H9 (cell line): ENCODE results near the gene SARS1. TPM values are rescaled to one million over a fixed set of nuclear protein-coding genes. Genes with fewer than 3 reads are reported as not detected.

Source experiments
- DNase-seq: peaks from one replicate; pipeline ENCODE4 v3.0.0-alpha.2; 2017
- H2AFZ ChIP-seq: one replicate; pipeline ENCODE4 v1.6.1; 2013; ENCODE audit warnings: mild to moderate bottlenecking, low read length, control low read depth, moderate library complexity
- H2AK5ac ChIP-seq: 2 replicates; pipeline ENCODE4 v1.6.1; 2013; ENCODE audit warnings: low read length, control low read depth, mixed read lengths; ENCODE audit not compliant: insufficient read length
- H2BK120ac ChIP-seq: one replicate; pipeline ENCODE4 v1.6.1; 2013; ENCODE audit warnings: low read depth, mild to moderate bottlenecking, low read length, control low read depth, inconsistent platforms; ENCODE audit not compliant: poor library complexity, severe bottlenecking
- H2BK12ac ChIP-seq: 2 replicates; pipeline ENCODE4 v1.6.1; 2013; ENCODE audit warnings: low read length, control low read depth, mixed read lengths, low read depth; ENCODE audit not compliant: insufficient read length
- H2BK15ac ChIP-seq: 2 replicates; pipeline ENCODE4 v1.6.1; 2013; ENCODE audit warnings: low read depth, low read length, control low read depth
- H2BK20ac ChIP-seq: one replicate; pipeline ENCODE4 v1.6.1; 2013; ENCODE audit warnings: low read depth, mild to moderate bottlenecking, low read length, control low read depth, inconsistent platforms; ENCODE audit not compliant: poor library complexity, severe bottlenecking
- H2BK5ac ChIP-seq: 2 replicates; pipeline ENCODE4 v1.6.1; 2013; ENCODE audit warnings: low read length, control low read depth, mixed read lengths; ENCODE audit not compliant: insufficient read length
- H3K14ac ChIP-seq: 2 replicates; pipeline ENCODE4 v1.6.1; 2013; ENCODE audit warnings: low read length, control low read depth; ENCODE audit not compliant: insufficient read depth
- H3K18ac ChIP-seq: 2 replicates; pipeline ENCODE4 v1.6.1; 2013; ENCODE audit warnings: low read depth, mild to moderate bottlenecking, mixed read lengths, low read length, control low read depth; ENCODE audit not compliant: insufficient read length
- H3K23ac ChIP-seq: 2 replicates; pipeline ENCODE4 v1.6.1; 2013; ENCODE audit warnings: low read length, control low read depth, mixed read lengths, low read depth; ENCODE audit not compliant: insufficient read length
- H3K23me2 ChIP-seq: 2 replicates; pipeline ENCODE4 v1.6.1; 2013; ENCODE audit warnings: low read depth, mild to moderate bottlenecking, mixed read lengths, low read length, control low read depth; ENCODE audit not compliant: insufficient read length, poor library complexity, severe bottlenecking
- H3K27ac ChIP-seq: 2 replicates; pipeline ENCODE4 v1.5.1; 2013; ENCODE audit warnings: low read length, control low read depth, mixed read lengths, low read depth; ENCODE audit not compliant: insufficient read length
- H3K27me3 ChIP-seq: 2 replicates; pipeline ENCODE4 v1.6.1; 2013; ENCODE audit warnings: low read length, control low read depth, inconsistent platforms; ENCODE audit not compliant: insufficient read depth
- H3K4ac ChIP-seq: 2 replicates; pipeline ENCODE4 v1.6.1; 2013; ENCODE audit warnings: low read depth, mild to moderate bottlenecking, control low read depth, inconsistent platforms, low read length, moderate library complexity
- H3K4me1 ChIP-seq: 2 replicates; pipeline ENCODE4 v1.6.1; 2013; ENCODE audit warnings: low read length, control low read depth, inconsistent platforms; ENCODE audit not compliant: insufficient read depth
- H3K4me2 ChIP-seq: 2 replicates; pipeline ENCODE4 v1.6.1; 2013; ENCODE audit warnings: low read length, control low read depth, mixed read lengths; ENCODE audit not compliant: insufficient read length, insufficient read depth
- H3K56ac ChIP-seq: 2 replicates; pipeline ENCODE4 v1.6.1; 2013; ENCODE audit warnings: low read depth, mild to moderate bottlenecking, mixed read lengths, low read length, control low read depth; ENCODE audit not compliant: insufficient read length
- H3K79me1 ChIP-seq: 2 replicates; pipeline ENCODE4 v1.6.1; 2013; ENCODE audit warnings: low read depth, mild to moderate bottlenecking, moderate library complexity, low read length, control low read depth, inconsistent platforms; ENCODE audit not compliant: insufficient read depth, poor library complexity, severe bottlenecking
- H3K79me2 ChIP-seq: 2 replicates; pipeline ENCODE4 v1.6.1; 2013; ENCODE audit warnings: low read length, control low read depth, inconsistent platforms; ENCODE audit not compliant: insufficient read depth
- H3K9ac ChIP-seq: 2 replicates; pipeline ENCODE4 v1.6.1; 2013; ENCODE audit warnings: low read length, control low read depth, mixed read lengths; ENCODE audit not compliant: insufficient read length; ENCODE audit errors: extremely low read depth
- H3K9me3 ChIP-seq: one replicate; pipeline ENCODE4 v1.6.1; 2013; ENCODE audit warnings: low read depth, low read length, inconsistent platforms; ENCODE audit not compliant: control insufficient read depth
- H3T11ph ChIP-seq: one replicate; pipeline ENCODE4 v1.6.1; 2013; ENCODE audit warnings: mild to moderate bottlenecking, low read length, control low read depth, inconsistent platforms
- H4K20me1 ChIP-seq: one replicate; pipeline ENCODE4 v1.6.1; 2013; ENCODE audit not compliant: control insufficient read depth, insufficient read length, insufficient read depth
- H4K5ac ChIP-seq: 2 replicates; pipeline ENCODE4 v1.6.1; 2013; ENCODE audit warnings: low read depth, mild to moderate bottlenecking, mixed read lengths, low read length, control low read depth; ENCODE audit not compliant: insufficient read length
- H4K8ac ChIP-seq: replicated peaks from 2 replicates; pipeline ENCODE4 v1.6.1; 2013; ENCODE audit warnings: low read length, control low read depth, mixed read lengths, low read depth; ENCODE audit not compliant: insufficient read length
- H4K91ac ChIP-seq: 2 replicates; pipeline ENCODE4 v1.6.1; 2013; ENCODE audit warnings: low read depth, mild to moderate bottlenecking, moderate library complexity, mixed read lengths, low read length, control low read depth; ENCODE audit not compliant: insufficient read length
- H3K27ac Mint-ChIP-seq, 3 experiments: 2 replicates in 2 of 3; 3 replicates in 1 of 3; pipeline ENCODE4 v1.8.0; 2020 to 2021; ENCODE audit warnings: mixed read lengths in 3 of 3, mild to moderate bottlenecking in 1 of 3, moderate library complexity in 1 of 3
- H3K27me3 Mint-ChIP-seq: 2 replicates; pipeline ENCODE4 v1.8.0; 2021; ENCODE audit warnings: low read depth, mild to moderate bottlenecking, moderate library complexity, mixed read lengths
- H3K36me3 Mint-ChIP-seq, 3 experiments: 2 replicates in 2 of 3; 3 replicates in 1 of 3; pipeline ENCODE4 v1.8.0; 2020 to 2021; ENCODE audit warnings: low read depth in 3 of 3, mixed read lengths in 3 of 3; ENCODE audit not compliant: insufficient read depth in 1 of 3
- H3K4me1 Mint-ChIP-seq, 2 experiments: 2 replicates each; pipeline ENCODE4 v1.8.0; 2020; ENCODE audit warnings: mixed read lengths in 2 of 2
- H3K4me3 Mint-ChIP-seq, 2 experiments: 2 replicates in 1 of 2; 3 replicates in 1 of 2; pipeline ENCODE4 v1.8.0; 2020 to 2021; ENCODE audit warnings: mild to moderate bottlenecking in 2 of 2, mixed read lengths in 2 of 2, moderate library complexity in 1 of 2
- H3K9me3 Mint-ChIP-seq, 2 experiments: 2 replicates in 1 of 2; 3 replicates in 1 of 2; pipeline ENCODE4 v1.8.0; 2020; ENCODE audit warnings: mild to moderate bottlenecking in 2 of 2, mixed read lengths in 2 of 2, moderate library complexity in 1 of 2
- CTCF ChIP-seq: fragments of 200-600 bp; sonication (generic); conservative IDR thresholded peaks from 3 replicates; pipeline ENCODE4 v1.8.0; 2021; ENCODE audit warnings: antibody characterized with exemption, mild to moderate bottlenecking
- WGBS: extraction: QIAGEN DNeasy Blood & Tissue Kit; methylation state at CpG from one replicate; pipeline ENCODE4 v1.1.7; 2013; ENCODE audit warnings: missing lambda C conversion rate, low lambda C conversion rate, mixed read lengths; ENCODE audit not compliant: insufficient read length; ENCODE audit errors: extremely low coverage; 5-methylcytosine and 5-hydroxymethylcytosine counted together
- total RNA-seq: library from RNA; stranded (reverse); gene quantifications from 2 replicates; pipeline ENCODE4 v1.2.1, GENCODE V29; 2021

The SARS1 gene
- total RNA-seq, 1 experiment from 2014 or later: 139 TPM

DNA sequence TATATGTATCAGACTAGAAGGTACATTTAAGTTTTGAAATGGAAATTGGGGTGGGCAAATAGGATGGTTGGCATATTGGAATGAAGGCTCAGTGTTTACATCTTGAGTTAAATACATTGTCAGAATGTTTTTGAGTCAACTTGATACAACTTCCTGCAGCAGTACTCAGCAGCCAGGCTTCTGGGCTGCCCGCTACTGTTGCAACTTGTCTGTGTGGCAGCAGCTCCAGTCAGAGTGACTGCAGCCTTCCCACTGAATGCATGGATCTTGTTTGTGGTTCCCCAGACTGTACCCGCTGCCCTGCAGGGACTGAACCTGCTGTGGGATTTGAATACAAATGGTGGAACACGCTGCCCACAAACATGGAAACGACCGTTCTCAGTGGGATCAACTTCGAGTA, 24.9 kb upstream of the SARS1 start:
- no peak overlapping the region for H2BK20ac ChIP-seq
- H2BK5ac ChIP-seq: no peak overlapping the region
- H3K9ac ChIP-seq: no peak overlapping the region
- no peak overlapping the region for H4K8ac ChIP-seq
- DNase-seq: no peak
- no peaks in the 10 kb centered on the region for H4K20me1 ChIP-seq
- no peak overlapping the region for H4K91ac ChIP-seq
- H2AFZ ChIP-seq: no peak overlapping the region
- no peak overlapping the region for H3K4me3 Mint-ChIP-seq
- no peak overlapping the region for H3K27ac Mint-ChIP-seq
- no peaks in the 10 kb centered on the region for H3K4me1 ChIP-seq
- no peak overlapping the region for H3K27ac ChIP-seq
- H3K4me1 Mint-ChIP-seq: peaks cover 16 to 22% of the 10 kb centered on the region in 2 experiments
- H3K36me3 Mint-ChIP-seq: no peaks in the 10 kb centered on the region
- H3K18ac ChIP-seq: no peak overlapping the region
- H4K5ac ChIP-seq: no peak overlapping the region
- H3K4me2 ChIP-seq: no peak overlapping the region
- H3K27me3 Mint-ChIP-seq: peaks cover 7% of the 10 kb centered on the region
- H3K79me2 ChIP-seq: no peaks in the 10 kb centered on the region
- no peak overlapping the region for H3K4ac ChIP-seq
- H3K23ac ChIP-seq: no peak overlapping the region
- H3K9me3 ChIP-seq: no peaks in the 10 kb centered on the region
- H3K79me1 ChIP-seq: no peaks in the 10 kb centered on the region
- no peak overlapping the region for H2BK12ac ChIP-seq
- no peaks in the 10 kb centered on the region for H3K27me3 ChIP-seq
- no peak overlapping the region for H2BK120ac ChIP-seq
- no CpG with 5 or more reads among the region's 6 CpGs for WGBS
- no peak overlapping the region for H3K56ac ChIP-seq
- no peak overlapping the region for H2BK15ac ChIP-seq
- H3K23me2 ChIP-seq: no peaks in the 10 kb centered on the region
- H3T11ph ChIP-seq: no peak overlapping the region
- TF ChIP-seq CTCF: no peak
- H3K14ac ChIP-seq: no peak overlapping the region
- no peaks in the 10 kb centered on the region for H3K9me3 Mint-ChIP-seq
- no peak overlapping the region for H2AK5ac ChIP-seq
